Astrocyte (in vitro differentiated cells and primary cell): ENCODE results near the gene GLO1. TPM values are rescaled to one million over a fixed set of nuclear protein-coding genes. Genes with fewer than 3 reads are reported as not detected.

Experiments
- DNase-seq: peaks from one replicate; pipeline ENCODE4 v3.0.0-alpha.2; 2010; ENCODE audit warnings: low read depth
- FAIRE-seq: peaks from 2 replicates; lab custom pipeline; 2011; peaks lifted over from hg19 to GRCh38; lab: Jason Lieb, UNC
- H2AFZ ChIP-seq: 2 replicates; pipeline ENCODE4 v1.6.0; 2012; ENCODE audit warnings: low read depth, low read length, inconsistent platforms
- H3K27ac ChIP-seq: 2 replicates; pipeline ENCODE4 v1.5.1; 2011; ENCODE audit warnings: low read depth, low read length, inconsistent platforms
- H3K27me3 ChIP-seq: 2 replicates; pipeline ENCODE4 v1.6.0; 2011; ENCODE audit warnings: low read length, inconsistent platforms; ENCODE audit not compliant: insufficient read depth
- H3K36me3 ChIP-seq: 2 replicates; pipeline ENCODE4 v1.5.1; 2011; ENCODE audit warnings: low read length, inconsistent platforms; ENCODE audit not compliant: insufficient read depth
- H3K4me1 ChIP-seq: 2 replicates; pipeline ENCODE4 v1.5.1; 2011; ENCODE audit warnings: low read length, inconsistent platforms; ENCODE audit not compliant: insufficient read depth
- H3K4me2 ChIP-seq: 2 replicates; pipeline ENCODE4 v1.6.0; 2012; ENCODE audit warnings: low read length, inconsistent platforms
- H3K4me3 ChIP-seq: 2 replicates; pipeline ENCODE4 v1.5.1; 2011; ENCODE audit warnings: low read depth, mild to moderate bottlenecking, low read length, inconsistent platforms; ENCODE audit not compliant: insufficient read depth
- H3K79me2 ChIP-seq: 2 replicates; pipeline ENCODE4 v1.6.0; 2012; ENCODE audit warnings: mild to moderate bottlenecking, low read length, inconsistent platforms; ENCODE audit not compliant: insufficient read depth
- H3K9ac ChIP-seq: 2 replicates; pipeline ENCODE4 v1.6.0; 2012; ENCODE audit warnings: mild to moderate bottlenecking, low read length, inconsistent platforms
- H3K9me3 ChIP-seq: 2 replicates; pipeline ENCODE4 v1.5.1; 2012; ENCODE audit warnings: low read depth, mild to moderate bottlenecking, low read length, inconsistent platforms; ENCODE audit not compliant: insufficient read depth
- H4K20me1 ChIP-seq: 2 replicates; pipeline ENCODE4 v1.6.0; 2012; ENCODE audit warnings: low read length, inconsistent platforms; ENCODE audit not compliant: insufficient read depth
- H3K27ac Mint-ChIP-seq: one replicate; pipeline ENCODE4 v1.8.0; 2021; ENCODE audit warnings: mild to moderate bottlenecking, mixed read lengths; ENCODE audit not compliant: unreplicated experiment
- H3K27me3 Mint-ChIP-seq: one replicate; pipeline ENCODE4 v1.8.0; 2021; ENCODE audit warnings: low read depth, mixed read lengths; ENCODE audit not compliant: unreplicated experiment
- H3K36me3 Mint-ChIP-seq: one replicate; pipeline ENCODE4 v1.8.0; 2021; ENCODE audit warnings: low read depth, mixed read lengths; ENCODE audit not compliant: unreplicated experiment
- H3K4me1 Mint-ChIP-seq: one replicate; pipeline ENCODE4 v1.8.0; 2021; ENCODE audit warnings: low read depth, mixed read lengths; ENCODE audit not compliant: unreplicated experiment
- H3K4me3 Mint-ChIP-seq: one replicate; pipeline ENCODE4 v1.8.0; 2021; ENCODE audit warnings: mild to moderate bottlenecking, moderate library complexity, mixed read lengths; ENCODE audit not compliant: unreplicated experiment
- H3K9me3 Mint-ChIP-seq: one replicate; pipeline ENCODE4 v1.8.0; 2021; ENCODE audit warnings: mild to moderate bottlenecking, mixed read lengths; ENCODE audit not compliant: unreplicated experiment
- CTCF ChIP-seq: IDR thresholded peaks from 2 replicates; pipeline ENCODE4 v1.5.1; 2011; ENCODE audit warnings: low read depth, mild to moderate bottlenecking, inconsistent platforms, low read length, moderate library complexity; ENCODE audit not compliant: insufficient read depth
- EZH2 ChIP-seq: IDR thresholded peaks from 2 replicates; pipeline ENCODE4 v1.6.1; 2012; ENCODE audit warnings: mild to moderate bottlenecking, low read length, inconsistent platforms; ENCODE audit not compliant: insufficient read depth
- total RNA-seq: library from RNA; stranded (reverse); gene quantifications from 2 replicates; pipeline ENCODE4 v1.2.1, GENCODE V29; 2021

GLO1 gene
- total RNA-seq, 1 donor from 2014 or later = 172 TPM

- Histone ChIP-seq H3K27me3 (no peaks in the 10 kb centered on the region), H3K27ac (no peak overlapping the region), H4K20me1 (peaks cover 5% of the 10 kb centered on the region), H3K9me3 (no peaks in the 10 kb centered on the region), H3K4me3 (no peak overlapping the region), H3K4me2 (no peak overlapping the region), H2AFZ (no peak overlapping the region), H3K79me2 (no peaks in the 10 kb centered on the region), H3K36me3 (peaks cover 44% of the 10 kb centered on the region), H3K9ac (no peak overlapping the region), H3K4me1 (no peaks in the 10 kb centered on the region)
- TF ChIP-seq CTCF (no peak), EZH2 (no peak)
- no peaks in the 10 kb centered on the region for H3K4me1 Mint-ChIP-seq
- no peak overlapping the region for H3K4me3 Mint-ChIP-seq
- H3K27ac Mint-ChIP-seq = no peak overlapping the region
- no peaks in the 10 kb centered on the region for H3K9me3 Mint-ChIP-seq
- FAIRE-seq (no peak), DNase-seq (no peak)
- H3K36me3 Mint-ChIP-seq = peaks cover 23% of the 10 kb centered on the region
- no peaks in the 10 kb centered on the region for H3K27me3 Mint-ChIP-seq
Observed at GRCh38 chr6:38679668-38680067, 23.3 kb downstream of the GLO1 start.

GRCh38 chr6:38678178-38678760, 24.7 kb downstream of the GLO1 start:
- Mint-ChIP-seq H3K9me3 (no peaks in the 10 kb centered on the region), H3K27me3 (no peaks in the 10 kb centered on the region), H3K4me1 (no peaks in the 10 kb centered on the region), H3K4me3 (no peak overlapping the region), H3K36me3 (peaks cover 26% of the 10 kb centered on the region), H3K27ac (no peak overlapping the region)
- no peaks in the 10 kb centered on the region for H3K79me2 ChIP-seq
- no peak overlapping the region for H3K4me3 ChIP-seq
- H3K36me3 ChIP-seq = peaks cover 40% of the 10 kb centered on the region
- no peaks in the 10 kb centered on the region for H3K4me1 ChIP-seq
- peaks cover 5% of the 10 kb centered on the region for H4K20me1 ChIP-seq
- no peak overlapping the region for H2AFZ ChIP-seq
- no peak overlapping the region for H3K9ac ChIP-seq
- DNase-seq = no peak
- TF ChIP-seq EZH2 (no peak), CTCF (no peak)
- H3K9me3 ChIP-seq = no peaks in the 10 kb centered on the region
- no peak overlapping the region for H3K27ac ChIP-seq
- H3K27me3 ChIP-seq = no peaks in the 10 kb centered on the region
- H3K4me2 ChIP-seq = no peak overlapping the region
- FAIRE-seq = no peak

GRCh38 chr6:38676974-38677544, 25.9 kb downstream of the GLO1 start:
- H2AFZ ChIP-seq = no peak overlapping the region
- H3K4me1 ChIP-seq = no peaks in the 10 kb centered on the region
- no peaks in the 10 kb centered on the region for H3K4me1 Mint-ChIP-seq
- no peaks in the 10 kb centered on the region for H3K27me3 ChIP-seq
- no peak overlapping the region for H3K9ac ChIP-seq
- no peak for TF ChIP-seq CTCF
- no peak for TF ChIP-seq EZH2
- H3K36me3 Mint-ChIP-seq = peaks cover 23% of the 10 kb centered on the region
- DNase-seq (no peak), FAIRE-seq (no peak)
- no peak overlapping the region for H3K4me2 ChIP-seq
- no peak overlapping the region for H3K4me3 Mint-ChIP-seq
- H3K9me3 Mint-ChIP-seq = no peaks in the 10 kb centered on the region
- no peaks in the 10 kb centered on the region for H3K79me2 ChIP-seq
- H3K27me3 Mint-ChIP-seq = no peaks in the 10 kb centered on the region
- no peaks in the 10 kb centered on the region for H3K9me3 ChIP-seq
- H4K20me1 ChIP-seq = peaks cover 5% of the 10 kb centered on the region
- H3K4me3 ChIP-seq = no peak overlapping the region
- no peak overlapping the region for H3K27ac ChIP-seq
- no peak overlapping the region for H3K27ac Mint-ChIP-seq
- peaks cover 31% of the 10 kb centered on the region for H3K36me3 ChIP-seq
